GM12878 (cell line): ENCODE results near the gene HNRNPU. TPM values are rescaled to one million over a fixed set of nuclear protein-coding genes. Genes with fewer than 3 reads are reported as not detected.

Experiments used
- ATAC-seq: fragments of 200-7000 bp; cut with Tn5 transposase; 3 replicates; pipeline ENCODE4 v1.9.1; 2020; ENCODE audit warnings: mild to moderate bottlenecking, moderate library complexity
- BruUV-seq: library from RNA; stranded (reverse); fragments of 400-500 nt; replicated peaks from 2 replicates; lab custom pipeline; 2021; lab: Mats Ljungman, UMichigan
- CTCF ChIA-PET: fragments of 300-600 bp; sonication (Branson Sonifier 250); formaldehyde crosslinking; extraction: SDS; loops from one replicate; lab custom pipeline; 2021; ENCODE audit warnings: inconsistent platforms; lab: Yijun Ruan, JAX
- POLR2A ChIA-PET: fragments of 350-600 bp; formaldehyde crosslinking; extraction: SDS; loops from one replicate; lab custom pipeline; 2021; ENCODE audit warnings: inconsistent platforms; lab: Charles Lee
- RAD21 ChIA-PET: fragments of 300-600 bp; sonication (Branson Sonifier 250); formaldehyde crosslinking; loops from one replicate; lab custom pipeline; 2023; ENCODE audit warnings: antibody characterized with exemption; ENCODE audit not compliant: unreplicated experiment; lab: Charles Lee
- SMC1A ChIA-PET: fragments of 300-600 bp; sonication (Branson Sonifier 250); formaldehyde crosslinking; loops from one replicate; lab custom pipeline; 2023; ENCODE audit not compliant: unreplicated experiment, uncharacterized antibody; lab: Charles Lee
- DNase-seq: peaks from one replicate; pipeline ENCODE4 v3.0.0-alpha.2; 2011; ENCODE audit warnings: low read depth, low spot score
- FAIRE-seq: peaks from 3 replicates; lab custom pipeline; 2011; peaks lifted over from hg19 to GRCh38; lab: Jason Lieb, UNC
- H2AFZ ChIP-seq: 2 replicates; pipeline ENCODE4 v1.6.0; 2011; ENCODE audit warnings: low read depth, low read length, control low read depth; ENCODE audit not compliant: control insufficient read depth
- H3K27ac ChIP-seq: 2 replicates; pipeline ENCODE4 v1.5.1; 2011; ENCODE audit warnings: control low read depth; ENCODE audit not compliant: control insufficient read depth, insufficient read depth
- H3K27me3 ChIP-seq, 2 experiments: replicated peaks in 1 of 2; 2 replicates each; pipeline versions ENCODE4 v1.6.0 to v1.6.1; 2011; ENCODE audit warnings: low read length in 1 of 2; ENCODE audit not compliant: control insufficient read depth in 2 of 2, insufficient read depth in 2 of 2
- H3K36me3 ChIP-seq, 2 experiments: 2 replicates each; pipeline ENCODE4 v1.5.1; 2011; ENCODE audit warnings: low read length in 1 of 2; ENCODE audit not compliant: control insufficient read depth in 2 of 2, insufficient read depth in 2 of 2
- H3K4me1 ChIP-seq: 2 replicates; pipeline ENCODE4 v1.6.1; 2011; ENCODE audit warnings: mild to moderate bottlenecking, low read length, moderate library complexity, mixed read lengths; ENCODE audit not compliant: control insufficient read depth, insufficient read depth
- H3K4me2 ChIP-seq: 2 replicates; pipeline ENCODE4 v1.6.0; 2011; ENCODE audit warnings: control low read depth; ENCODE audit not compliant: control insufficient read depth, insufficient read depth
- H3K4me3 ChIP-seq: fragments of 200-600 bp; sonication (generic); 2 replicates; pipeline ENCODE4 v1.5.1; 2016
- H3K79me2 ChIP-seq: 2 replicates; pipeline ENCODE4 v1.6.0; 2011; ENCODE audit warnings: low read length; ENCODE audit not compliant: control insufficient read depth, insufficient read depth
- H3K9ac ChIP-seq: 2 replicates; pipeline ENCODE4 v1.8.0; 2011; ENCODE audit warnings: low read length, control low read depth, mixed read lengths; ENCODE audit not compliant: control insufficient read depth, insufficient read depth
- H3K9me3 ChIP-seq: replicated peaks from 3 replicates; pipeline ENCODE4 v1.5.1; 2011; ENCODE audit warnings: mild to moderate bottlenecking, low read length; ENCODE audit not compliant: control insufficient read depth, insufficient read depth
- H4K20me1 ChIP-seq: 2 replicates; pipeline ENCODE4 v1.6.0; 2011; ENCODE audit not compliant: control insufficient read depth, insufficient read depth
- HSF1 ChIP-seq: fragments of 150-350 bp; IDR thresholded peaks from 2 replicates; pipeline ENCODE4 v1.6.1; 2014; ENCODE audit warnings: mild to moderate bottlenecking, low read depth, low read length
- WRNIP1 ChIP-seq: IDR thresholded peaks from 2 replicates; pipeline ENCODE4 v1.6.1; 2011; ENCODE audit warnings: low read depth, low read length, improper control_type of control experiment, borderline replicate concordance
- WGBS: methylation state at CpG from one replicate; pipeline ENCODE4 v1.1.6; 2016; ENCODE audit warnings: low lambda C conversion rate; ENCODE audit not compliant: insufficient replicate concordance, insufficient coverage; ENCODE audit errors: missing lambda C conversion rate; 5-methylcytosine and 5-hydroxymethylcytosine counted together
- in situ Hi-C: fragments of 300-500 bp; cut with MboI; formaldehyde crosslinking; loops from 9 replicates; pipeline ENCODE4 v1.14.3; 2018; ENCODE audit warnings: mixed read lengths
- intact Hi-C: fragments of 100-400 bp; cut with micrococcal nuclease; formaldehyde crosslinking; loops from one replicate; pipeline ENCODE4 v1.14.2; 2022; ENCODE audit not compliant: unreplicated experiment
- polyA plus RNA-seq, 11 experiments: library from polyadenylated mRNA; depleted of rRNA in 4 of 11; unstranded in 6 of 11; stranded (reverse) in 5 of 11; fragments of >200 nt; fragmentation: Nextera tagmentation in 4 of 11; fragmentation: Illumina TruSeq in 1 of 11; extraction: Ambion mirVana in 4 of 11; extraction: Trizol in 1 of 11; gene quantifications; 1 replicate in 1 of 11; 2 replicates in 10 of 11; pipeline versions ENCODE4 v1.2.1 to v1.2.3, GENCODE V29; 2011 to 2016; ENCODE audit warnings: inconsistent platforms in 2 of 11, missing spikeins in 2 of 11, low read depth in 1 of 11
- total RNA-seq, 4 experiments: library from RNA; depleted of rRNA in 3 of 4; stranded (reverse); fragments of >200 nt in 3 of 4; fragmentation: Illumina TruSeq in 1 of 4; extraction: Trizol in 1 of 4; gene quantifications; 2 replicates each; pipeline versions ENCODE4 v1.2.1 to v1.2.3, GENCODE V29; 2013 to 2021

HNRNPU gene
- total and polyA plus RNA-seq, 10 of the 15 experiments (the other 5 are each of a cell fraction or from before 2014, with no cell fraction given), result 163 to 569 (median 420) TPM

GRCh38 chr1:244861683-244862082 lies 2.7 kb downstream of the HNRNPU start:
- ATAC-seq, result no peak
- WGBS, result 2% methylated on average over 2 of the region's 2 CpGs

More at GRCh38 chr1:244861683-244862082, 2.7 kb downstream of the HNRNPU start:
- Histone ChIP-seq H3K9me3 (no peaks in the 10 kb centered on the region), H2AFZ (no peak overlapping the region), H3K27ac (no peak overlapping the region), H4K20me1 (peaks cover 14% of the 10 kb centered on the region), H3K4me3 (peak overlapping the region; percentile 100), H3K4me1 (peaks cover 3% of the 10 kb centered on the region; the same call in 1 of the 2 replicates), H3K27me3 (no peaks in the 10 kb centered on the region), H3K9ac (peak overlapping the region; percentile 100), H3K4me2 (peak overlapping the region; percentile 82), H3K79me2 (peaks cover 82% of the 10 kb centered on the region), H3K36me3 (peaks cover 8 to 43% of the 10 kb centered on the region in 2 experiments)
- ChIA-PET CTCF (interaction anchor here (0.6 to 11.1 kb wide), 9 partner anchors 11 to 183 kb away, joined by 3 to 98 read pairs (median 8); partner anchors contain the start of gene COX20), SMC1A (interaction anchor here (0.6 to 18.4 kb wide), 23 partner anchors 9 to 550 kb away, joined by 3 to 360 read pairs (median 4); partner anchors contain the start of gene COX20), POLR2A (interaction anchor here (0.6 to 21.2 kb wide), 13 partner anchors 11 to 268 kb away, joined by 3 to 350 read pairs (median 4); partner anchors contain the start of genes COX20 and DESI2), RAD21 (interaction anchor here (0.7 to 4.2 kb wide), 14 partner anchors 8 to 181 kb away, joined by 3 to 44 read pairs (median 4); partner anchors contain the start of gene COX20)
- in situ Hi-C loops, result loop anchor here (5.0 kb wide), 1 partner anchor 106 kb away; a partner anchor contains a TSS
- FAIRE-seq (no peak), DNase-seq (no peak)
- BruUV-seq, result TSS peak; percentile 47
- TF ChIP-seq WRNIP1, result 0 out of 2 replicates have a peak, but pooled peaks have one; percentile 63
- TF ChIP-seq HSF1, result no peak
- intact Hi-C loops, result loop anchor here (2.0 kb wide), 1 partner anchor 59 kb away; no protein-coding TSS in a partner anchor
